Measurements from ENCODE around the gene XRCC1. TPM values are rescaled to one million over a fixed set of nuclear protein-coding genes. Genes with fewer than 3 reads are reported as not detected.
A peak's percentile ranks its signal among the peaks of the same experiment; 100 is the strongest.

Gene XRCC1
- total and polyA plus RNA-seq, 9 of the 15 experiments (the other 6 are each of a cell fraction or from before 2014, with no cell fraction given) = 1.5 to 36.9 (median 24.9) TPM

GRCh38 chr19:43584484-43584883, 9.2 kb upstream of the XRCC1 start:
- ChIA-PET CTCF (ENCODE audit: low intra/inter-chr PET ratio) (no interaction called here), POLR2A (interaction anchor here (0.7 to 1.2 kb wide), 2 partner anchors 10 to 11 kb away, joined by 3 read pairs; partner anchors contain the start of gene XRCC1)
- H3K4me3 ChIP-seq = no peak overlapping the region
- H3K9me3 ChIP-seq (replicated peaks; ENCODE audit: control insufficient read depth, insufficient read depth, low read depth, low read length) = no peaks in the 10 kb centered on the region
- peaks cover 10 to 13% of the 10 kb centered on the region in 2 experiments; a peak in 4 of 5 replicates for H3K4me1 ChIP-seq (replicated peaks in 1 of 2; ENCODE audit: control insufficient read depth in 2 of 2, insufficient read depth in 2 of 2, low read length in 2 of 2)
- H3K4me2 ChIP-seq (ENCODE audit: insufficient read depth, low read length) = no peak overlapping the region
- 0 out of 4 replicates have a peak overlapping the region, but pooled peaks of 1 of the 2 experiments have one; percentile 10 for H3K9ac ChIP-seq (ENCODE audit: insufficient read depth in 1 of 2, low read depth in 2 of 2, low read length in 2 of 2)
- FAIRE-seq (peak; percentile 42), DNase-seq (ENCODE audit: extremely low read depth in 1 of 4, low spot score in 3 of 4) (no peak), ATAC-seq (no peak)
- H3K27ac ChIP-seq (ENCODE audit: extremely low read depth, low read depth, low read length) = peak overlapping the region; percentile 45; the same call in 1 of the 3 replicates
- 0 out of 2 replicates have a peak overlapping the region, but pooled peaks have one; percentile 26 for H2AFZ ChIP-seq (ENCODE audit: low read depth, low read length)
- 100% methylated on average over 1 of the region's 1 CpG for WGBS (ENCODE audit: insufficient coverage, low coverage, missing lambda C conversion rate)
- no peaks in the 10 kb centered on the region for H3K36me3 ChIP-seq (ENCODE audit: control insufficient read depth, insufficient read depth, low read length)
- no peaks in the 10 kb centered on the region for H3K27me3 ChIP-seq (ENCODE audit: control insufficient read depth in 2 of 2, insufficient read depth in 2 of 2, low read length in 2 of 2)
- H3K9me1 ChIP-seq (ENCODE audit: control insufficient read depth, insufficient read depth, low read length) = no peaks in the 10 kb centered on the region
- H4K20me1 ChIP-seq (replicated peaks; ENCODE audit: control insufficient read depth, insufficient read depth, low read length) = no peaks in the 10 kb centered on the region
- H3K79me2 ChIP-seq (ENCODE audit: control insufficient read depth, insufficient read depth, low read length) = no peaks in the 10 kb centered on the region
- intact Hi-C loops (cut with micrococcal nuclease) (no loop called here), in situ Hi-C loops (cut with MboI) (no loop called here)
- TF ChIP-seq, protein P1, sequence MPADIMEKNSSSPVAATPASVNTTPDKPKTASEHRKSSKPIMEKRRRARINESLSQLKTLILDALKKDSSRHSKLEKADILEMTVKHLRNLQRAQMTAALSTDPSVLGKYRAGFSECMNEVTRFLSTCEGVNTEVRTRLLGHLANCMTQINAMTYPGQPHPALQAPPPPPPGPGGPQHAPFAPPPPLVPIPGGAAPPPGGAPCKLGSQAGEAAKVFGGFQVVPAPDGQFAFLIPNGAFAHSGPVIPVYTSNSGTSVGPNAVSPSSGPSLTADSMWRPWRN (IDR thresholded peaks at IDR 0.05; ENCODE audit: low read depth) = no peak
- no peak for TF ChIP-seq ZNF507 (tag; conservative IDR thresholded peaks at IDR 0.05)
- TF ChIP-seq POLR2G (IDR thresholded peaks at IDR 0.05; ENCODE audit: low read depth, low read length) = no peak
- no peak for TF ChIP-seq MAX (CRISPR knock-in tag; IDR thresholded peaks at IDR 0.05)
- no peak for TF ChIP-seq TFE3 (CRISPR knock-in tag; IDR thresholded peaks at IDR 0.05)
- no peak for TF ChIP-seq ARID1B (IDR thresholded peaks at IDR 0.05)
- TF ChIP-seq, protein P2, sequence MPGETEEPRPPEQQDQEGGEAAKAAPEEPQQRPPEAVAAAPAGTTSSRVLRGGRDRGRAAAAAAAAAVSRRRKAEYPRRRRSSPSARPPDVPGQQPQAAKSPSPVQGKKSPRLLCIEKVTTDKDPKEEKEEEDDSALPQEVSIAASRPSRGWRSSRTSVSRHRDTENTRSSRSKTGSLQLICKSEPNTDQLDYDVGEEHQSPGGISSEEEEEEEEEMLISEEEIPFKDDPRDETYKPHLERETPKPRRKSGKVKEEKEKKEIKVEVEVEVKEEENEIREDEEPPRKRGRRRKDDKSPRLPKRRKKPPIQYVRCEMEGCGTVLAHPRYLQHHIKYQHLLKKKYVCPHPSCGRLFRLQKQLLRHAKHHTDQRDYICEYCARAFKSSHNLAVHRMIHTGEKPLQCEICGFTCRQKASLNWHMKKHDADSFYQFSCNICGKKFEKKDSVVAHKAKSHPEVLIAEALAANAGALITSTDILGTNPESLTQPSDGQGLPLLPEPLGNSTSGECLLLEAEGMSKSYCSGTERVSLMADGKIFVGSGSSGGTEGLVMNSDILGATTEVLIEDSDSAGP (CRISPR knock-in tag; IDR thresholded peaks at IDR 0.05) = no peak
- TF ChIP-seq, protein P3, sequence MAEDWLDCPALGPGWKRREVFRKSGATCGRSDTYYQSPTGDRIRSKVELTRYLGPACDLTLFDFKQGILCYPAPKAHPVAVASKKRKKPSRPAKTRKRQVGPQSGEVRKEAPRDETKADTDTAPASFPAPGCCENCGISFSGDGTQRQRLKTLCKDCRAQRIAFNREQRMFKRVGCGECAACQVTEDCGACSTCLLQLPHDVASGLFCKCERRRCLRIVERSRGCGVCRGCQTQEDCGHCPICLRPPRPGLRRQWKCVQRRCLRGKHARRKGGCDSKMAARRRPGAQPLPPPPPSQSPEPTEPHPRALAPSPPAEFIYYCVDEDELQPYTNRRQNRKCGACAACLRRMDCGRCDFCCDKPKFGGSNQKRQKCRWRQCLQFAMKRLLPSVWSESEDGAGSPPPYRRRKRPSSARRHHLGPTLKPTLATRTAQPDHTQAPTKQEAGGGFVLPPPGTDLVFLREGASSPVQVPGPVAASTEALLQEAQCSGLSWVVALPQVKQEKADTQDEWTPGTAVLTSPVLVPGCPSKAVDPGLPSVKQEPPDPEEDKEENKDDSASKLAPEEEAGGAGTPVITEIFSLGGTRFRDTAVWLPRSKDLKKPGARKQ (CRISPR knock-in tag; IDR thresholded peaks at IDR 0.05) = no peak
- TF ChIP-seq, protein P4, sequence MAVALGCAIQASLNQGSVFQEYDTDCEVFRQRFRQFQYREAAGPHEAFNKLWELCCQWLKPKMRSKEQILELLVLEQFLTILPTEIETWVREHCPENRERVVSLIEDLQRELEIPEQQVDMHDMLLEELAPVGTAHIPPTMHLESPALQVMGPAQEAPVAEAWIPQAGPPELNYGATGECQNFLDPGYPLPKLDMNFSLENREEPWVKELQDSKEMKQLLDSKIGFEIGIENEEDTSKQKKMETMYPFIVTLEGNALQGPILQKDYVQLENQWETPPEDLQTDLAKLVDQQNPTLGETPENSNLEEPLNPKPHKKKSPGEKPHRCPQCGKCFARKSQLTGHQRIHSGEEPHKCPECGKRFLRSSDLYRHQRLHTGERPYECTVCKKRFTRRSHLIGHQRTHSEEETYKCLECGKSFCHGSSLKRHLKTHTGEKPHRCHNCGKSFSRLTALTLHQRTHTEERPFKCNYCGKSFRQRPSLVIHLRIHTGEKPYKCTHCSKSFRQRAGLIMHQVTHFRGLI (CRISPR knock-in tag; IDR thresholded peaks at IDR 0.05) = no peak
- TF ChIP-seq, protein P5, sequence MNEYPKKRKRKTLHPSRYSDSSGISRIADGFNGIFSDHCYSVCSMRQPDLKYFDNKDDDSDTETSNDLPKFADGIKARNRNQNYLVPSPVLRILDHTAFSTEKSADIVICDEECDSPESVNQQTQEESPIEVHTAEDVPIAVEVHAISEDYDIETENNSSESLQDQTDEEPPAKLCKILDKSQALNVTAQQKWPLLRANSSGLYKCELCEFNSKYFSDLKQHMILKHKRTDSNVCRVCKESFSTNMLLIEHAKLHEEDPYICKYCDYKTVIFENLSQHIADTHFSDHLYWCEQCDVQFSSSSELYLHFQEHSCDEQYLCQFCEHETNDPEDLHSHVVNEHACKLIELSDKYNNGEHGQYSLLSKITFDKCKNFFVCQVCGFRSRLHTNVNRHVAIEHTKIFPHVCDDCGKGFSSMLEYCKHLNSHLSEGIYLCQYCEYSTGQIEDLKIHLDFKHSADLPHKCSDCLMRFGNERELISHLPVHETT (CRISPR knock-in tag; conservative IDR thresholded peaks at IDR 0.05 in 1 of 2, IDR thresholded peaks at IDR 0.05 in 1 of 2) = no peak
- TF ChIP-seq TAF7 (tag; IDR thresholded peaks at IDR 0.05) = no peak
- TF ChIP-seq STAT5B (CRISPR knock-in tag; IDR thresholded peaks at IDR 0.05) = no peak
- no TSS peak for BruUV-seq (replicated peaks)
